Neural cell (in vitro differentiated cells): ENCODE data around the gene ELFN1. TPM values are rescaled to one million over a fixed set of nuclear protein-coding genes. Genes with fewer than 3 reads are reported as not detected.

Experiments used
- H2AFZ ChIP-seq: fragments of 200-600, 300-800 bp; sonication (generic), shearing (Covaris generic); 2 replicates; pipeline ENCODE4 v1.6.0; 2014; ENCODE audit warnings: low read depth, mild to moderate bottlenecking, antibody characterized with exemption, low read length, moderate library complexity
- H3F3A ChIP-seq: fragments of 200-600 bp; shearing (Covaris generic); 2 replicates; pipeline ENCODE4 v1.6.1; 2016; ENCODE audit warnings: mild to moderate bottlenecking, moderate library complexity, mixed read lengths, antibody characterized with exemption, low read length; ENCODE audit not compliant: insufficient read depth, poor library complexity, severe bottlenecking
- H3K27ac ChIP-seq: fragments of 200-600, 300-800 bp; sonication (generic), shearing (Covaris generic); 2 replicates; pipeline ENCODE4 v1.5.1; 2014; ENCODE audit warnings: mild to moderate bottlenecking, low read length, moderate library complexity
- H3K27me3 ChIP-seq: fragments of 300-800, 200-600 bp; sonication (generic), shearing (Covaris generic); 2 replicates; pipeline ENCODE4 v1.6.0; 2014; ENCODE audit warnings: mild to moderate bottlenecking, low read depth, low read length, moderate library complexity; ENCODE audit not compliant: insufficient read depth
- H3K36me3 ChIP-seq: fragments of 300-800, 200-600 bp; sonication (generic), shearing (Covaris generic); 2 replicates; pipeline ENCODE4 v1.5.1; 2014; ENCODE audit warnings: mild to moderate bottlenecking, antibody characterized with exemption, low read length, moderate library complexity; ENCODE audit not compliant: insufficient read depth
- H3K4me2 ChIP-seq: fragments of 300-800, 200-600 bp; sonication (generic), shearing (Covaris generic); 2 replicates; pipeline ENCODE4 v1.6.0; 2014; ENCODE audit warnings: mild to moderate bottlenecking, low read length
- H3K4me3 ChIP-seq: fragments of 300-800, 200-600 bp; sonication (generic), shearing (Covaris generic); 2 replicates; pipeline ENCODE4 v1.5.1; 2014; ENCODE audit warnings: mild to moderate bottlenecking, low read length, moderate library complexity
- H3K79me2 ChIP-seq: fragments of 200-600 bp; shearing (Covaris generic); replicated peaks from 2 replicates; pipeline ENCODE4 v1.6.0; 2014; ENCODE audit warnings: mild to moderate bottlenecking, low read length, moderate library complexity; ENCODE audit not compliant: insufficient read depth
- H3K9ac ChIP-seq: fragments of 300-800, 200-600 bp; sonication (generic), shearing (Covaris generic); 2 replicates; pipeline ENCODE4 v1.6.1; 2016; ENCODE audit warnings: mild to moderate bottlenecking, low read length, mixed read lengths
- H3K9me2 ChIP-seq: fragments of 200-600 bp; shearing (Covaris generic); 2 replicates; pipeline ENCODE4 v1.6.1; 2016; ENCODE audit warnings: mild to moderate bottlenecking, low read length, mixed read lengths; ENCODE audit not compliant: insufficient read depth
- H3K9me3 ChIP-seq: fragments of 200-600, 300-800 bp; sonication (generic), shearing (Covaris generic); 2 replicates; pipeline ENCODE4 v1.6.1; 2016; ENCODE audit warnings: mild to moderate bottlenecking, mixed run types, low read length, moderate library complexity, mixed read lengths
- H4K20me1 ChIP-seq: fragments of 200-600 bp; shearing (Covaris generic); 2 replicates; pipeline ENCODE4 v1.6.1; 2016; ENCODE audit warnings: mild to moderate bottlenecking, mixed run types; ENCODE audit not compliant: insufficient read depth
- EP300 ChIP-seq: fragments of 450-650 bp; conservative IDR thresholded peaks from 2 replicates; pipeline ENCODE4 v1.6.1; 2014; ENCODE audit warnings: antibody characterized with exemption, mild to moderate bottlenecking, moderate library complexity; ENCODE audit not compliant: poor library complexity, severe bottlenecking
- EZH2 ChIP-seq: fragments of 200-600, 300-800 bp; shearing (Covaris generic), sonication (generic); IDR thresholded peaks from 2 replicates; pipeline ENCODE4 v1.6.1; 2014; ENCODE audit warnings: antibody characterized with exemption, low read length, borderline replicate concordance, mild to moderate bottlenecking; ENCODE audit not compliant: insufficient read depth, poor library complexity, severe bottlenecking
- MXI1 ChIP-seq: fragments of 450-650 bp; conservative IDR thresholded peaks from 2 replicates; pipeline ENCODE4 v1.6.1; 2014; ENCODE audit warnings: antibody characterized with exemption, mild to moderate bottlenecking; ENCODE audit not compliant: poor library complexity, severe bottlenecking
- POLR2AphosphoS5 ChIP-seq: IDR thresholded peaks from 2 replicates; pipeline ENCODE4 v1.6.1; 2012
- RAD21 ChIP-seq: fragments of 450-650 bp; conservative IDR thresholded peaks from 2 replicates; pipeline ENCODE4 v1.6.1; 2014; ENCODE audit warnings: antibody characterized with exemption, mild to moderate bottlenecking, moderate library complexity
- SMC3 ChIP-seq: fragments of 450-650 bp; conservative IDR thresholded peaks from 2 replicates; pipeline ENCODE4 v1.6.1; 2014; ENCODE audit warnings: antibody characterized with exemption, mild to moderate bottlenecking, moderate library complexity; ENCODE audit not compliant: poor library complexity
- TAF1 ChIP-seq: IDR thresholded peaks from 2 replicates; pipeline ENCODE4 v1.6.1; 2012; ENCODE audit warnings: low read depth
- polyA plus RNA-seq: library from polyadenylated mRNA; depleted of rRNA; stranded (reverse); fragments of >200 nt; gene quantifications from 2 replicates; pipeline ENCODE4 v1.2.3, GENCODE V29; 2014
- TF ChIP-seq, protein P1 (sequence below): IDR thresholded peaks from 2 replicates; pipeline ENCODE4 v1.6.1; 2012; ENCODE audit warnings: borderline replicate concordance
- TF ChIP-seq, protein P2 (sequence below): fragments of 450-650 bp; IDR thresholded peaks from 2 replicates; pipeline ENCODE4 v1.5.1; 2014; ENCODE audit warnings: antibody characterized with exemption, mild to moderate bottlenecking, moderate library complexity; ENCODE audit not compliant: poor library complexity, severe bottlenecking

ELFN1 gene
- polyA plus RNA-seq, 1 donor from 2014 or later, result 11.8 TPM

DNA sequence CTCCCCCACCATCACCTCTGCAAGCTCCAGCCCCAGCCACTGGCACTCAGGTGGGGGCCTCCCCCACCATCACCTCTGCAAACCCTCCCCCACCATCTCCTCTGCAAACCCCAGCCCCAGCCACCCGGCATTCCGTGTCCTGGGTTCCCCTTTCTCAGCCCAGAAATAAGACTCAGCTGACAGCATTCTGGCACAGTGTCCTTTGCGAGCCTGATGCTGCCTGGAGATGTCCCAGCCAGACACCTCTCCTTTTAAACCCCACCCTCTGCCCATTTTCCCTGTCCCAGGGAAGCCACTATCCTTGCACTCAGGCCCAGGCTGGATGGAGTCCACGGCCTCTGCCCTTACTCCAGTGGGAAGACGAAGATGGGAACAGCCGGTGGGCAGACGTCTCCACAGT is 49.8 kb downstream of the ELFN1 start:
- Histone ChIP-seq H4K20me1 (no peaks in the 10 kb centered on the region), H3F3A (no peaks in the 10 kb centered on the region), H3K4me3 (no peak overlapping the region), H3K9me2 (no peaks in the 10 kb centered on the region), H3K79me2 (no peaks in the 10 kb centered on the region), H3K27ac (no peak overlapping the region), H3K27me3 (no peaks in the 10 kb centered on the region), H3K36me3 (no peaks in the 10 kb centered on the region), H3K9me3 (no peaks in the 10 kb centered on the region), H2AFZ (no peak overlapping the region), H3K4me2 (no peak overlapping the region), H3K9ac (no peak overlapping the region)
- TF ChIP-seq POLR2AphosphoS5, result no peak
- TF ChIP-seq, protein P1, sequence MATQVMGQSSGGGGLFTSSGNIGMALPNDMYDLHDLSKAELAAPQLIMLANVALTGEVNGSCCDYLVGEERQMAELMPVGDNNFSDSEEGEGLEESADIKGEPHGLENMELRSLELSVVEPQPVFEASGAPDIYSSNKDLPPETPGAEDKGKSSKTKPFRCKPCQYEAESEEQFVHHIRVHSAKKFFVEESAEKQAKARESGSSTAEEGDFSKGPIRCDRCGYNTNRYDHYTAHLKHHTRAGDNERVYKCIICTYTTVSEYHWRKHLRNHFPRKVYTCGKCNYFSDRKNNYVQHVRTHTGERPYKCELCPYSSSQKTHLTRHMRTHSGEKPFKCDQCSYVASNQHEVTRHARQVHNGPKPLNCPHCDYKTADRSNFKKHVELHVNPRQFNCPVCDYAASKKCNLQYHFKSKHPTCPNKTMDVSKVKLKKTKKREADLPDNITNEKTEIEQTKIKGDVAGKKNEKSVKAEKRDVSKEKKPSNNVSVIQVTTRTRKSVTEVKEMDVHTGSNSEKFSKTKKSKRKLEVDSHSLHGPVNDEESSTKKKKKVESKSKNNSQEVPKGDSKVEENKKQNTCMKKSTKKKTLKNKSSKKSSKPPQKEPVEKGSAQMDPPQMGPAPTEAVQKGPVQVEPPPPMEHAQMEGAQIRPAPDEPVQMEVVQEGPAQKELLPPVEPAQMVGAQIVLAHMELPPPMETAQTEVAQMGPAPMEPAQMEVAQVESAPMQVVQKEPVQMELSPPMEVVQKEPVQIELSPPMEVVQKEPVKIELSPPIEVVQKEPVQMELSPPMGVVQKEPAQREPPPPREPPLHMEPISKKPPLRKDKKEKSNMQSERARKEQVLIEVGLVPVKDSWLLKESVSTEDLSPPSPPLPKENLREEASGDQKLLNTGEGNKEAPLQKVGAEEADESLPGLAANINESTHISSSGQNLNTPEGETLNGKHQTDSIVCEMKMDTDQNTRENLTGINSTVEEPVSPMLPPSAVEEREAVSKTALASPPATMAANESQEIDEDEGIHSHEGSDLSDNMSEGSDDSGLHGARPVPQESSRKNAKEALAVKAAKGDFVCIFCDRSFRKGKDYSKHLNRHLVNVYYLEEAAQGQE, result no peak
- no peak for TF ChIP-seq MXI1
- no peak for TF ChIP-seq TAF1

DNA sequence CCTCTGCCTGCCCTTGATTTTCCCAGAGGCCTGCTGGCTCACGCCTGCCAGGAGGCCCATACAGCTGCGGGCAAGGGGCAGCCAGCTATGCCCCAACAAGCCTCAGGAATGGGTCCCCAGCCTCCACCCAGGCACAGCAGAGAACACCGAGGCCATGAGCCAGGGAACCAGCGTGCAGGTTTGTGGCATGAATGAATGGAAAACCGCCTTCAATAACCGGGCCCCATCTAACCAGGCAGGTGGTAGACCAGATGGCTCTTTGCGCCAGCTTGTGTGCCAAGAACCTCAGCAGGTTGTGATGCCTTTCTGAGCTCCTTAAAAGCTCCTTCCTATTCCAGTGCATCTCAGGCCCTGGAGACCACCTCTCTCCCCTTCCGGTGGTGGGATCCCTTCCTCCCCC is 50.2 kb downstream of the ELFN1 start:
- no peaks in the 10 kb centered on the region for H3K27me3 ChIP-seq
- no peaks in the 10 kb centered on the region for H3K36me3 ChIP-seq
- H2AFZ ChIP-seq, result no peak overlapping the region
- H3K79me2 ChIP-seq, result no peaks in the 10 kb centered on the region
- no peak overlapping the region for H3K27ac ChIP-seq
- TF ChIP-seq EP300, result no peak
- no peak for TF ChIP-seq MXI1
- no peak for TF ChIP-seq RAD21
- TF ChIP-seq EZH2, result no peak
- TF ChIP-seq TAF1, result no peak
- TF ChIP-seq, protein P2, sequence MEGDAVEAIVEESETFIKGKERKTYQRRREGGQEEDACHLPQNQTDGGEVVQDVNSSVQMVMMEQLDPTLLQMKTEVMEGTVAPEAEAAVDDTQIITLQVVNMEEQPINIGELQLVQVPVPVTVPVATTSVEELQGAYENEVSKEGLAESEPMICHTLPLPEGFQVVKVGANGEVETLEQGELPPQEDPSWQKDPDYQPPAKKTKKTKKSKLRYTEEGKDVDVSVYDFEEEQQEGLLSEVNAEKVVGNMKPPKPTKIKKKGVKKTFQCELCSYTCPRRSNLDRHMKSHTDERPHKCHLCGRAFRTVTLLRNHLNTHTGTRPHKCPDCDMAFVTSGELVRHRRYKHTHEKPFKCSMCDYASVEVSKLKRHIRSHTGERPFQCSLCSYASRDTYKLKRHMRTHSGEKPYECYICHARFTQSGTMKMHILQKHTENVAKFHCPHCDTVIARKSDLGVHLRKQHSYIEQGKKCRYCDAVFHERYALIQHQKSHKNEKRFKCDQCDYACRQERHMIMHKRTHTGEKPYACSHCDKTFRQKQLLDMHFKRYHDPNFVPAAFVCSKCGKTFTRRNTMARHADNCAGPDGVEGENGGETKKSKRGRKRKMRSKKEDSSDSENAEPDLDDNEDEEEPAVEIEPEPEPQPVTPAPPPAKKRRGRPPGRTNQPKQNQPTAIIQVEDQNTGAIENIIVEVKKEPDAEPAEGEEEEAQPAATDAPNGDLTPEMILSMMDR, result no peak
- no peak for TF ChIP-seq SMC3
- no peak for TF ChIP-seq POLR2AphosphoS5
- TF ChIP-seq, protein P1, result no peak
- H3K9me3 ChIP-seq, result no peaks in the 10 kb centered on the region
- no peak overlapping the region for H3K9ac ChIP-seq
- H3F3A ChIP-seq, result no peaks in the 10 kb centered on the region
- no peaks in the 10 kb centered on the region for H4K20me1 ChIP-seq
- no peak overlapping the region for H3K4me3 ChIP-seq
- H3K9me2 ChIP-seq, result no peaks in the 10 kb centered on the region
- H3K4me2 ChIP-seq, result no peak overlapping the region
